ENCODE measurements around the gene NPTX1. TPM values are rescaled to one million over a fixed set of nuclear protein-coding genes. Genes with fewer than 3 reads are reported as not detected.

Gene NPTX1
- total and polyA plus RNA-seq, 9 of the 15 experiments (the other 6 are each of a cell fraction or from before 2014, with no cell fraction given), result 0.04 TPM; not detected in 8

DNA sequence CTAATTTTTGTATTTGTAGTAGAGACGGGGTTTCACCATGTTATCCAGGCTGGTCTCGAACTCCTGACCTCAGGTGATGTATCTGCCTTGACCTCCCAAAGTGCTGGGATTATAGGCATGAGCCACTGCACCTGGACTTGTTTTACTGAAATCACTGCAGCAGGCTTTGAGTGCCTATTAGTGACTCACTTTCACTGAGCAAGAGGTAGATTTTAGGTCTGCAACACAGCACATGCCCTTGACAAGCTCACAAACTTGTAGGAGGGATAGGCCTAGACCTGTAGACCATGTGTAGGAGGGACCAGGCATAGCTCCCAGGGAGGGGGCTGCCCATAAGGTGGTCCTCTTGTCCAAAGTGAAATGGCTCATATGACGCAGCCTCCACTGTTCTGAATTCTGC, 41.2 kb upstream of the NPTX1 start:
- H3K9ac ChIP-seq (ENCODE audit: insufficient read depth in 1 of 2, low read depth in 2 of 2, low read length in 2 of 2), result no peak overlapping the region
- no peaks in the 10 kb centered on the region for H3K4me1 ChIP-seq (replicated peaks in 1 of 2; ENCODE audit: control insufficient read depth in 2 of 2, insufficient read depth in 2 of 2, low read length in 2 of 2)
- in situ Hi-C loops (cut with MboI), result no loop called here
- peaks cover 10% of the 10 kb centered on the region; the same call in 1 of the 2 replicates for H4K20me1 ChIP-seq (replicated peaks; ENCODE audit: control insufficient read depth, insufficient read depth, low read length)
- H3K27me3 ChIP-seq (ENCODE audit: control insufficient read depth in 2 of 2, insufficient read depth in 2 of 2, low read length in 2 of 2), result peaks cover 65 to 83% of the 10 kb centered on the region in 2 experiments
- intact Hi-C loops (cut with micrococcal nuclease), result no loop called here
- H3K4me2 ChIP-seq (ENCODE audit: insufficient read depth, low read length), result no peak overlapping the region
- WGBS (ENCODE audit: insufficient coverage, low coverage, missing lambda C conversion rate), result 0% methylated on average over 3 of the region's 3 CpGs
- ChIA-PET CTCF (ENCODE audit: low intra/inter-chr PET ratio) (no interaction called here), POLR2A (no interaction called here)
- BruUV-seq (replicated peaks), result no TSS peak
- no peaks in the 10 kb centered on the region for H3K9me3 ChIP-seq (replicated peaks; ENCODE audit: control insufficient read depth, insufficient read depth, low read depth, low read length)
- no peak overlapping the region for H3K4me3 ChIP-seq
- H3K27ac ChIP-seq (ENCODE audit: extremely low read depth, low read depth, low read length), result no peak overlapping the region
- H2AFZ ChIP-seq (ENCODE audit: low read depth, low read length), result no peak overlapping the region
- TF ChIP-seq HNRNPH1 (optimal IDR thresholded peaks at IDR 0.05; ENCODE audit: low read depth, low read length) (no peak), PPARD (CRISPR knock-in tag; IDR thresholded peaks at IDR 0.05) (no peak), MEF2D (tag; conservative IDR thresholded peaks at IDR 0.05; ENCODE audit: low read depth) (no peak), ASH1L (IDR thresholded peaks at IDR 0.05; ENCODE audit: borderline replicate concordance, low read depth, partially characterized antibody) (no peak), KLF16 (IDR thresholded peaks at IDR 0.05) (no peak), E2F3 (CRISPR knock-in tag; IDR thresholded peaks at IDR 0.05) (no peak), ZNF707 (CRISPR knock-in tag; conservative IDR thresholded peaks at IDR 0.05) (no peak)
- TF ChIP-seq, protein P1, sequence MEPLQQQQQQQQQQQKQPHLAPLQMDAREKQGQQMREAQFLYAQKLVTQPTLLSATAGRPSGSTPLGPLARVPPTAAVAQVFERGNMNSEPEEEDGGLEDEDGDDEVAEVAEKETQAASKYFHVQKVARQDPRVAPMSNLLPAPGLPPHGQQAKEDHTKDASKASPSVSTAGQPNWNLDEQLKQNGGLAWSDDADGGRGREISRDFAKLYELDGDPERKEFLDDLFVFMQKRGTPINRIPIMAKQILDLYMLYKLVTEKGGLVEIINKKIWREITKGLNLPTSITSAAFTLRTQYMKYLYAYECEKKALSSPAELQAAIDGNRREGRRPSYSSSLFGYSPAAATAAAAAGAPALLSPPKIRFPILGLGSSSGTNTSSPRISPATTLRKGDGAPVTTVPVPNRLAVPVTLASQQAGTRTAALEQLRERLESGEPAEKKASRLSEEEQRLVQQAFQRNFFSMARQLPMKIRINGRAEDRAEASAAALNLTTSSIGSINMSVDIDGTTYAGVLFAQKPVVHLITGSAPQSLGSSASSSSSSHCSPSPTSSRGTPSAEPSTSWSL (CRISPR knock-in tag; IDR thresholded peaks at IDR 0.05; ENCODE audit: borderline replicate concordance), result no peak
- H3K79me2 ChIP-seq (ENCODE audit: control insufficient read depth, insufficient read depth, low read length), result no peaks in the 10 kb centered on the region
- no peaks in the 10 kb centered on the region for H3K36me3 ChIP-seq (ENCODE audit: control insufficient read depth, insufficient read depth, low read length)
- no peaks in the 10 kb centered on the region for H3K9me1 ChIP-seq (ENCODE audit: control insufficient read depth, insufficient read depth, low read length)
- FAIRE-seq (no peak), ATAC-seq (no peak), DNase-seq (ENCODE audit: extremely low read depth in 1 of 4, low spot score in 3 of 4) (no peak)
